AG04450 (cell line): Measurements from ENCODE around the gene ST8SIA3. TPM values are rescaled to one million over a fixed set of nuclear protein-coding genes. Genes with fewer than 3 reads are reported as not detected.

Source experiments
- CTCF ChIA-PET: fragments of 300-600, 350-600 bp; formaldehyde crosslinking; extraction: SDS; loops from one replicate; lab custom pipeline; 2022; ENCODE audit warnings: antibody characterized with exemption, inconsistent platforms; lab: Charles Lee
- POLR2A ChIA-PET: fragments of 350-600 bp; formaldehyde crosslinking; extraction: SDS; loops from one replicate; lab custom pipeline; 2021; ENCODE audit warnings: antibody characterized with exemption, inconsistent platforms; lab: Yijun Ruan, JAX
- DNase-seq: peaks from one replicate; pipeline ENCODE4 v3.0.0-alpha.2; 2011; ENCODE audit warnings: low read depth, low spot score
- H3K27ac ChIP-seq: one replicate; pipeline ENCODE4 v1.5.1; 2012; ENCODE audit warnings: low read depth, low read length, control low read depth
- H3K27me3 ChIP-seq: one replicate; pipeline ENCODE4 v1.6.0; 2012; ENCODE audit warnings: low read length; ENCODE audit not compliant: control insufficient read depth, insufficient read depth
- H3K4me3 ChIP-seq: 2 replicates; pipeline ENCODE4 v1.5.1; 2011; ENCODE audit warnings: mild to moderate bottlenecking, low read depth, low read length, control low read depth
- H3K9me3 ChIP-seq: 2 replicates; pipeline ENCODE4 v1.5.1; 2012; ENCODE audit warnings: low read length; ENCODE audit not compliant: control insufficient read depth, insufficient read depth
- CTCF ChIP-seq: IDR thresholded peaks from 2 replicates; pipeline ENCODE4 v1.5.1; 2011; ENCODE audit warnings: low read depth, low read length, control low read depth, inconsistent platforms
- polyA plus RNA-seq: library from polyadenylated mRNA; depleted of rRNA; stranded (reverse); fragments of >200 nt; gene quantifications from 2 replicates; pipeline ENCODE4 v1.2.3, GENCODE V29; 2011; rRNA removed

ST8SIA3 gene
- polyA plus RNA-seq, 1 experiment = not detected

- no peaks in the 10 kb centered on the region for H3K9me3 ChIP-seq
- TF ChIP-seq CTCF = no peak
- ChIA-PET CTCF (no interaction called here), POLR2A (no interaction called here)
- no peak overlapping the region for H3K4me3 ChIP-seq
- H3K27ac ChIP-seq = no peak overlapping the region
- no peaks in the 10 kb centered on the region for H3K27me3 ChIP-seq
- no peak for DNase-seq
Observed at GRCh38 chr18:57404345-57404744, 52.0 kb downstream of the ST8SIA3 start.

DNA sequence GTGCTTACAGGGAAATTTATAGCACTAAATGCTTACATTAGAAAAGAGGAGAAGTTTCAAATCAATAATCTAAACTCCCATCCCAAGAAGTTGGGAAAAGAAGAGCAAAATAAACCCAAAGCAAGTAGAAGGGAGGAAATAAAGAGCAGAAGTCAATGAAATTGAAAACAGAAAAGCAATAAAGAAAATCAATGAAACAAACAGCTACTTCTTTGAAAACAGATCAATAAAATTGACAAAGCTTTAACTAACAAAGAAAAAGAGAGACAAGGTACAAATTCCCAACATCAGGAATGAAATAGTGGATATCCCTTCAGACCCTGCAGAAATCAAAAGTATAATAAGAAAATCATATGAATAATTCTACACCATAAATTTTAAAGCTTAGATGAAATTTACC, 57.3 kb downstream of the ST8SIA3 start:
- Histone ChIP-seq H3K4me3 (no peak overlapping the region), H3K27me3 (no peaks in the 10 kb centered on the region), H3K27ac (no peak overlapping the region), H3K9me3 (no peaks in the 10 kb centered on the region)
- ChIA-PET CTCF (no interaction called here), POLR2A (no interaction called here)
- no peak for DNase-seq
- no peak for TF ChIP-seq CTCF

DNA sequence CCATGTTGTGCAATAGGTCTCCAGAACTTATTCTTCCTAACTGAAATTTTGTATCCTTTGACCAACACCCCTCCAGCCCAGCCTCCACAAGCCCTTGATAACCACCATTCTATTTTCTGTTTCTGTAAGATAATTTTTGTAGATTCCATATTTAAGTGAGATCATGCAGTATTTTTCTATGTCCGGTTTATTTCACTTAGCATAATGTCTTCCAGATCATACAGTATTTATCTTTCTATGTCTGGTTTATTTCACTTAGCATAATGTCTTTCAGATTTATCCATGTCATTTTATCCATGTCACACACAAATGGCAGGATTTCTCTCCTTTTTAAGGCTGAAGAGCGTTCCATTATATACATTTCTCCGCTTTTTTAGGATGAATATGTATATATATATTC, 58.4 kb downstream of the ST8SIA3 start:
- H3K27me3 ChIP-seq = no peaks in the 10 kb centered on the region
- TF ChIP-seq CTCF = no peak
- H3K9me3 ChIP-seq = no peaks in the 10 kb centered on the region
- no peak for DNase-seq
- no peak overlapping the region for H3K4me3 ChIP-seq
- no peak overlapping the region for H3K27ac ChIP-seq
- CTCF ChIA-PET = no interaction called here
- POLR2A ChIA-PET = no interaction called here

GRCh38 chr18:57416542-57416941, 64.2 kb downstream of the ST8SIA3 start:
- DNase-seq = no peak
- CTCF ChIA-PET = no interaction called here

More at GRCh38 chr18:57416542-57416941, 64.2 kb downstream of the ST8SIA3 start:
- Histone ChIP-seq H3K9me3 (no peaks in the 10 kb centered on the region), H3K27me3 (peaks cover 2% of the 10 kb centered on the region), H3K27ac (no peak overlapping the region), H3K4me3 (no peak overlapping the region)
- no peak for TF ChIP-seq CTCF
- POLR2A ChIA-PET = no interaction called here

Other genes with a start within 250 kb of the ST8SIA3 start
- gene BOD1L2, start 205.5 kb upstream of the ST8SIA3 start, polyA plus RNA-seq = not detected in 2 replicates
- 0.01 TPM in 1 of 2 replicates, not detected in the other for gene ONECUT2, start 82.8 kb downstream of the ST8SIA3 start, polyA plus RNA-seq
- 65.3 and 71.7 TPM in 2 replicates for gene FECH, start 234.1 kb downstream of the ST8SIA3 start, polyA plus RNA-seq